Peyer's patch (tissue), 4 donors: ENCODE data around the gene SOHLH2. TPM values are rescaled to one million over a fixed set of nuclear protein-coding genes. Genes with fewer than 3 reads are reported as not detected.

Source experiments
- DNase-seq, 3 donors: peaks; one replicate each; pipeline ENCODE4 v3.0.0-alpha.2; 2017 to 2019
- H3K27ac ChIP-seq, 4 donors: fragments of 200-600 bp; sonication (generic); one replicate each; pipeline ENCODE4 v1.5.1; 2016 to 2019
- H3K27me3 ChIP-seq, 2 donors: fragments of 200-600 bp; sonication (generic); one replicate each; pipeline ENCODE4 v1.5.1; 2019
- H3K36me3 ChIP-seq, 3 donors: fragments of 200-600 bp; sonication (generic); one replicate each; pipeline ENCODE4 v1.5.1; 2016 to 2019
- H3K4me1 ChIP-seq, 4 donors: fragments of 200-600 bp; sonication (generic); one replicate each; pipeline ENCODE4 v1.5.1; 2016 to 2019
- H3K4me3 ChIP-seq, 4 donors: fragments of 200-600 bp; sonication (generic); 1 replicate in 3 of 4; 2 replicates in 1 of 4; pipeline ENCODE4 v1.5.1; 2016 to 2019; ENCODE audit warnings: mild to moderate bottlenecking in 1 of 4
- H3K9me3 ChIP-seq, 4 donors: fragments of 200-600 bp; sonication (generic); one replicate each; pipeline ENCODE4 v1.5.1; 2016 to 2019; ENCODE audit warnings: mild to moderate bottlenecking in 1 of 4
- CTCF ChIP-seq, 6 experiments: fragments of 450-650 bp in 4 of 6; fragments of 200-600 bp in 2 of 6; sonication (generic) in 1 of 6; IDR thresholded peaks; one replicate each; pipeline ENCODE4 v1.5.1; 2017 to 2019; ENCODE audit warnings: antibody characterized with exemption in 6 of 6, mild to moderate bottlenecking in 3 of 6, moderate library complexity in 1 of 6
- POLR2A ChIP-seq, 2 donors: fragments of 450-650 bp; IDR thresholded peaks; one replicate each; pipeline ENCODE4 v1.5.1; 2017; ENCODE audit warnings: antibody characterized with exemption in 2 of 2, mild to moderate bottlenecking in 2 of 2, moderate library complexity in 2 of 2
- total RNA-seq, 4 donors: library from RNA; depleted of rRNA; stranded (reverse); fragments of >200 nt; gene quantifications; one replicate each; pipeline ENCODE4 v1.1.0, GENCODE V29; 2016

Gene SOHLH2
- total RNA-seq, 4 donors from 2014 or later = not detected

- Histone ChIP-seq H3K4me3 (no peak overlapping the region), H3K4me1 (no peaks in the 10 kb centered on the region), H3K36me3 (no peaks in the 10 kb centered on the region), H3K9me3 (no peaks in the 10 kb centered on the region), H3K27me3 (no peaks in the 10 kb centered on the region), H3K27ac (no peak overlapping the region)
- TF ChIP-seq CTCF (IDR thresholded peaks at IDR 0.05) (no peak), POLR2A (IDR thresholded peaks at IDR 0.05) (no peak)
- DNase-seq = no peak
These were observed 3.6 kb downstream of the SOHLH2 start for GRCh38 chr13:36210738-36211137.

DNA sequence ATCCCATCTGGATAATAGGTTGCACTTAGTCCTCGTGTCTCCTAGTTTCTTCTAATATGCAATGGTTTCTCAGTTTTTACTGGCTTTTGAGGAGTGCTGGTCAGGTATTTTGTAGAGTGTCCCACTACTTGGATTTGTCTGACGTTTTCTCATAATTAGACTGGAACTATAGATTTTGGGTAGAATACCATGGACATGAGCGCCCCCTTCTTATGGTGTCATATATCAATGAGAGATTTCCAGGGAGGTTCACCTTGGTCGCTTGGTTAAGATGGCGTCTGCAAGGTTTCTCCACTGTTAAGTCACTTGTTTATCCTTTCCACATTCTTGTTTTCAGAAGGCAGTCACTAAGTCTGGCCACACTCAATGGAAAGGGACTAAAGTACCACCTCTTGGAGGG lies 6.7 kb downstream of the SOHLH2 start:
- Histone ChIP-seq H3K9me3 (no peaks in the 10 kb centered on the region), H3K27ac (no peak overlapping the region), H3K4me3 (no peak overlapping the region), H3K36me3 (no peaks in the 10 kb centered on the region), H3K27me3 (no peaks in the 10 kb centered on the region), H3K4me1 (no peaks in the 10 kb centered on the region)
- DNase-seq = no peak
- no peak for TF ChIP-seq CTCF (IDR thresholded peaks at IDR 0.05)

- DNase-seq = no peak
- no peak for TF ChIP-seq CTCF (IDR thresholded peaks at IDR 0.05)
- no peak for TF ChIP-seq POLR2A (IDR thresholded peaks at IDR 0.05)
- no peaks in the 10 kb centered on the region for H3K36me3 ChIP-seq
- no peaks in the 10 kb centered on the region for H3K4me1 ChIP-seq
- no peaks in the 10 kb centered on the region for H3K27me3 ChIP-seq
- H3K27ac ChIP-seq = no peak overlapping the region
- H3K9me3 ChIP-seq = no peaks in the 10 kb centered on the region
- no peak overlapping the region for H3K4me3 ChIP-seq
These were observed 21.1 kb downstream of the SOHLH2 start for GRCh38 chr13:36193151-36193855.

- TF ChIP-seq CTCF (IDR thresholded peaks at IDR 0.05) (no peak), POLR2A (IDR thresholded peaks at IDR 0.05) (no peak)
These were observed 22.2 kb downstream of the SOHLH2 start for GRCh38 chr13:36192166-36192565.

GRCh38 chr13:36190771-36191170 lies 23.6 kb downstream of the SOHLH2 start:
- H3K9me3 ChIP-seq = no peaks in the 10 kb centered on the region
- no peak for DNase-seq
- TF ChIP-seq CTCF (IDR thresholded peaks at IDR 0.05) = no peak
- TF ChIP-seq POLR2A (IDR thresholded peaks at IDR 0.05) = no peak

More at GRCh38 chr13:36192166-36192565, 22.2 kb downstream of the SOHLH2 start:
- H3K27me3 ChIP-seq = no peaks in the 10 kb centered on the region
- H3K4me3 ChIP-seq = no peak overlapping the region
- no peaks in the 10 kb centered on the region for H3K36me3 ChIP-seq
- no peaks in the 10 kb centered on the region for H3K4me1 ChIP-seq
- DNase-seq = no peak
- H3K9me3 ChIP-seq = no peaks in the 10 kb centered on the region
- H3K27ac ChIP-seq = no peak overlapping the region

GRCh38 chr13:36188441-36188840 lies 25.9 kb downstream of the SOHLH2 start:
- TF ChIP-seq CTCF (IDR thresholded peaks at IDR 0.05) (no peak), POLR2A (IDR thresholded peaks at IDR 0.05) (no peak)
- H3K9me3 ChIP-seq = no peaks in the 10 kb centered on the region
- H3K27ac ChIP-seq = no peak overlapping the region
- DNase-seq = no peak
- no peak overlapping the region for H3K4me3 ChIP-seq
- no peaks in the 10 kb centered on the region for H3K27me3 ChIP-seq
- H3K4me1 ChIP-seq = no peaks in the 10 kb centered on the region
- H3K36me3 ChIP-seq = no peaks in the 10 kb centered on the region

More at GRCh38 chr13:36190771-36191170, 23.6 kb downstream of the SOHLH2 start:
- Histone ChIP-seq H3K27ac (no peak overlapping the region), H3K27me3 (no peaks in the 10 kb centered on the region), H3K4me3 (no peak overlapping the region), H3K4me1 (no peaks in the 10 kb centered on the region), H3K36me3 (no peaks in the 10 kb centered on the region)
